Erythroblast (primary cell): ENCODE results near the gene IL32.

Source experiments
- GATA1 ChIP-seq: IDR thresholded peaks from 2 replicates; pipeline ENCODE4 v1.6.1; 2011; ENCODE audit warnings: low read depth, mild to moderate bottlenecking, control low read depth, low read length, moderate library complexity
- POLR2A ChIP-seq: IDR thresholded peaks from 2 replicates; pipeline ENCODE4 v1.6.1; 2011; ENCODE audit warnings: mild to moderate bottlenecking, low read length

DNA sequence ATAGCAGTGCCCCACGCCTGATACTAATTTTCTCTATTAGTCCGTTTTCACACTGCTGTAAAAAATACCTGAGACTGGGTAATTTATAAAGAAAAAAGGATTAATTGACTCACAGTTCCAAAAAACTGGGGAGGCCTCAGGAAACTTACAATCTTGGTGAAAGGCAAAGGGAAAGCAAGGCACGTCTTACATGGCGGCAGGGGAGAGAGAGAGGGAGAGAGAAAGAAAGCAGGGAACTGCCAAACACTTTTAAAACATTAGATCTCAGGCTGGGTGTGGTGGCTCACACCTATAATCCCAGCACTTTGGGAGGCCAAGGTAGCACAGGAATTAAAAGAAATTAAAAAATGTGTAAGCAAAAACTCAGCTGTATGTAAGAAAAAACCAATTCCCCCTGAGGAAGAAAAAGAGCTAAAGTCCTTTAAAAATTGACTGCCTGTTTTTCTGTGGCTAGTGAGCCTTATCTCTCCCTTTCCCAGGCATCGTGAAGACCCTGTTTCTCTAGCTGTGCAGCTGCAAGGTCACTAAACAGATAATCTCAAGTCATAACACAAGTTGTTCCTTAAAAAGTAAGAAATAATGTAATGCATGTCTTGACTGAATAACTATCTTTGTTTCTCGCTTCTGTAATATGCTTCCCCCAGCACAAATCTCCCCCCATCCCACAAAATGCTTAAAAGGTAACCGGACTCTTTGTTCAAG, 19.7 kb downstream of the IL32 start:
- TF ChIP-seq POLR2A (no peak), GATA1 (no peak)
